LHCN-M2 (cell line): ENCODE measurements around the gene COL5A1. TPM values are rescaled to one million over a fixed set of nuclear protein-coding genes. Genes with fewer than 3 reads are reported as not detected.

Source experiments
- DNase-seq: peaks from one replicate; pipeline ENCODE4 v3.0.0-alpha.2; 2012; ENCODE audit warnings: low read depth
- total RNA-seq: library from RNA; depleted of rRNA; stranded (reverse); fragments of >200 nt; gene quantifications from 2 replicates; pipeline ENCODE4 v1.2.3, GENCODE V29; 2014

COL5A1 gene
- total RNA-seq, 1 experiment from 2014 or later, result 36.4 TPM

DNA sequence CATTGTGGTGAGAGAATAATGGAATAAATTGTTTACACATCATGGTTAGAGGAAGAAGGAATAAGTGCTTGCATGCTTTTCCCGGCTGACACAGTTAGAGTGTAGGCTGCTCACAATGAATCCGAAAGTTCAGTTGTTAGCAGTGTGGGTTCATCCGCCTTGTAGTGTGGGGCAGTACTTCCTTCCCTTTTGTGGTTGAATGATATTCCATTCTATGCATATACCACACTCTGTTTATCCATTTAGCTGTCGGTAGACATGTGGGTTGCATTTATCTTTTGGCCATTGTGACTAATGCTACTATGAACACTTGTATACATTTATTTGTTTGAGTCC is 84.0 kb downstream of the COL5A1 start:
- DNase-seq, result no peak

DNA sequence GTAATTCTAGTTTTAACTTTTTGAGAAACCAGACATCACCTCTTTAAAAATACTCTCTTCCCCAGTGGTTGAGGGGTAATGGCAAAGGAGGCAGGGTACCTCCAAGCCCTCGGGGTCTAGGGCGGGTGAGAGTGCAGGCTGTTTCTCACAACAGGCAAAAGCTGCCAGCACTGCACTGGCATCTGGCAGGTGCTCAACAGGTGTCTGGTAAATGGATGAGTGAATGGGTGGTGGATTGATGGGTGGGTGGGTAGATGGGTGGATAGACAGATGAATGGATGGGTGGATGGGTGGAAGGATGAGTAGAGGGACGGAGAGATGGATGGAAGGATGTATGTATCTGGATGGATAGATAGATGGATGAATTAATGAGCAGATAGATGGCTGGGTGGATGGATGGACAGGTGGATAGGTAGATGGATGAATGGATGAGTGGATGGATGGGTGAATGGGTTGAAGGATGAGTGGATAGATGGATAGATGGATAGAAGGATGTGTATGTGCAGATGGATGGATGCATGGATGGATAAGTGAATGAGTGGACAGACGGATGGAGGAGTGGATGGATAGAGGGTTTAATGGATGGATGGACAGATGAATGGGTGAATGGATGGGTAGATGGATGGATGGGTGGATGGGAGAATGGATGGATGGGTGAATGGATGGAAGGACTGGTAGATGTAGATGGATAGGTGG is 84.6 kb downstream of the COL5A1 start:
- DNase-seq, result no peak

DNA sequence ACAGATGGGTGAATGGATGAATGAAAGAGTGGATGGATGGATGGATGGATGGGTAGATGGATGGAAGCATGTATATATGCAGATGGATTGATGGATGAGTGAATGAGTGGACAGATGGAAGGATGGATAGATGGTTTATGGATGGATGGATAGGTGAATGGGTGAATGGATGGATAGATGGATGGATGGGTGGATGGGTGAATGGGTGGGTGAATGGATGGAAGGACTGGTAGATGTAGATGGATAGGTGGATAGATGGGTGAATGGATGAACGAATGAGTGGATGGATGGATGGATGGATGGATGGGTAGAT is 85.1 kb downstream of the COL5A1 start:
- no peak for DNase-seq

GRCh38 chr9:134728021-134728795 is 86.6 kb downstream of the COL5A1 start:
- DNase-seq, result no peak

GRCh38 chr9:134728801-134729495 is 87.3 kb downstream of the COL5A1 start:
- no peak for DNase-seq

DNA sequence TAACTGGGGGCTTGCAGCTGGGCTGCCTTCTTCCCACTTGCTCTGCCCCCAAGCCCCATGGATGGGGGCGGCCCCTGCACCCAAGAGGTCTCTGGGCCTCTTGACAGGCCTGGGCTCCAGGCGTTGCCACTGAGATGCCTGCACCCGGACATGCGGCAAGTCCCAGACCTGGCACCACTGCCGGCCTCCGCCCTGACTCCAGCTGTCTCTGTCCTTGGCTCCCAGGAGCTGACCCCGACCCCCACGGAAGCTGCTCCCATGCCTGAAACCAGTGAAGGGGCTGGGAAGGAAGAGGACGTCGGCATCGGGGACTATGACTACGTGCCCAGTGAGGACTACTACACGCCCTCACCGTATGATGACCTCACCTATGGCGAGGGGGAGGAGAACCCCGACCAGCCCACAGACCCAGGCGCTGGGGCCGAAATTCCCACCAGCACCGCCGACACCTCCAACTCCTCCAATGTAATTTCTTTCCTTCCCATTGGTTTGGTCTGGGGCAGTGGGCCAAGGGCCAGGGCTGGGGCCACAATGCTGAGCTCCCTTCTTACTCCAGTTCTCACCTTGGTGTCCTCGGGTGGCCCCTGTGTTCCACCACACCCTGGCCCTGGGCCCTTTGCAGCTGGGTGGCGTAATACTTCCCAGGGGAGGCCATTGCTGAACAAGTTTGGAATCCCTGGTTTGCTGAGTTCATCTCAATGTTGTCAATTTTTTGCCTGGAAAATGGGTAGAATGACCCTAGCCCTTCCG is 88.6 kb downstream of the COL5A1 start:
- no peak for DNase-seq

DNA sequence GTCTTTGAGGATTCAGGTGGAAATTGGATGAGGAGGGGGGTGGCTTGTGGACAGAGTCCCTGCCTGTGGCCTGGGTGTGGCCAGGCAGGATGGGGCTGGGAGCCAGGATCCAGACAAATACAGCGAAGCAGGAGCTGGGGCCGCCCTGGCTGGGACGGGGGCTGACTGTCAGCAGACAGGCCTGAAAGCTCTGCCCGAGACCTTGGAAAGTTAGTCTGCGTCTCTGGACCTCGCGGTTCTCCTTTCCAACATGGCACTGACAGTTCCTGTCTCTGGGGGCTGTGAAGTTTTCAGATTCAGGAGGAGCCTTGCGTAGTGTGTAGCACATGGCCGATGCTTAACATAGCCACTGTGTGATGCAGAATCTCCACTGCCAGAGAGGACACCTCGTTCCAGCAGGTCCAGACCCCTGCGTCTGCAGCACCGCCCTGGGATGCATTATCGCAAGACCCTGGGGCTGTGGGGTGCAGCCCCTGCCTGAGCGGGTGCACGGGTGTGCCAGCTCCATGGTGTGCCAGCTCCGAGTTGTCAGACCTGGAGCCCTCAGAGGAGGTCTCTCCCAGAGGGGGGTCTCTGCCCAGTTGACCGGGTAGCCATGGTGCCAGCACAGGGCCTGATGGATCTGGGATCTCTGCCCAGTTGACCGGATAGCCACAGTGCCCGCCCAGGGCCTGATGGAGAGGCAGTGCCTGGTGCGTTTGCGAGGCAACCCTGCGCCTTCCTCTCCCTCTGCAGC is 89.3 kb downstream of the COL5A1 start:
- no peak for DNase-seq

DNA sequence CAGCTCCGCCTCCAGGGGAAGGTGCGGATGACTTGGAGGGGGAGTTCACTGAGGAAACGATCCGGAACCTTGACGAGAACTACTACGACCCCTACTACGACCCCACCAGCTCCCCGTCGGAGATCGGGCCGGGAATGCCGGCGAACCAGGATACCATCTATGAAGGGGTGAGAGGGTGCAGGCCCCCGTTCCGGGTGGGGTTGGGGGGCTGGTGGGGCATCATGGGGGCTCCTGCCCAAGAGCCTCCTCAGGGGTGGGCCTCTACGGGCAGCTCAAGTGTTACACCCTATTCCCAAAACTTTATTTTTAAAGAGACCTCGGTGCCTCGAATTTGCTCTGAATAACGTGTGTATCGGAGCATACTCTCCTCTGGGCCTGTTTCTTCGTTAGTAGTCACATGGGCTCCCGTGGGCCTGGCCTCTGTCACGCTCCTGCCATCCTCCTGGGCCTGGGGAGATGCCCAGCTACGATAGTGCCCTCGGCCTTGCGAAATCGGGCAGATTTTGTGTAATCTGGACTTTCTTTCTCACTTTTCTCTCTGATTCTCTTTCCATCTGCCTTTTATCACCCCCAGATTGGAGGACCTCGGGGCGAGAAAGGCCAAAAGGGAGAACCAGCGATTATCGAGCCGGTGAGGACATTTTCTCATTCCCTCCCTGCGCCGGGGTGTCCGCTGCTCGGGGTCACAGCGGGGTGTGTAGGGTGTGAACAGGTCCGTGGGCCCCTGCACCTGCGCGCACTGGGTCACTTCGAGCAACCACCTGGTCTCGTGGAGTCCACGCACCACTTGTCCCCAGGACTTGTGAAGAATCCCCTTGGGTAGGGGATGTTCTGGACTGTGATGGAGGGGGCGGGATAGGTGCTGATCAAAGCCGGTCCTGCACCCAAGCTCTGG is 90.1 kb downstream of the COL5A1 start:
- DNase-seq, result no peak

- DNase-seq, result no peak
These were observed 90.9 kb downstream of the COL5A1 start for GRCh38 chr9:134732392-134733110.

GRCh38 chr9:134733480-134734232 is 92.1 kb downstream of the COL5A1 start:
- DNase-seq, result no peak

DNA sequence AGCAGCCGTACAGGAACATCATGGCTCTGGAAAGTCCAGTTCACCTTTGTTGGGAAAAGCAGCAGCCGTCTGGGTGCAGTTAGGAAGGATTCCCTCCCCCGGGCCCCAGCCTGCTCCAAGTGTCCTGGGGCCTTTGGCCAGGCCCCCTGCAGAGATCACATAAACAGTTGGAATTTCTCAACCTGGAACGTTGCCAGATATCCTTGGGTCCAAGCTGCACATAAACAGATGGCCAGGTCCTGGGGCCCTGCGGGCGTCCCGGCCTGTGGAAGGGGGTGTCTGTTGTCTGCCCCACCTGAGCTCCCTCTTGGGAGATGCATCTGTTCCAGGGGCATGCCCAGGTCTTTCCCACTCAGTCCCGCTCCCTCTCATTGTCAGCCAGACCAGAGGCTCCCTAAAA is 92.7 kb downstream of the COL5A1 start:
- peak; percentile 81 for DNase-seq

DNA sequence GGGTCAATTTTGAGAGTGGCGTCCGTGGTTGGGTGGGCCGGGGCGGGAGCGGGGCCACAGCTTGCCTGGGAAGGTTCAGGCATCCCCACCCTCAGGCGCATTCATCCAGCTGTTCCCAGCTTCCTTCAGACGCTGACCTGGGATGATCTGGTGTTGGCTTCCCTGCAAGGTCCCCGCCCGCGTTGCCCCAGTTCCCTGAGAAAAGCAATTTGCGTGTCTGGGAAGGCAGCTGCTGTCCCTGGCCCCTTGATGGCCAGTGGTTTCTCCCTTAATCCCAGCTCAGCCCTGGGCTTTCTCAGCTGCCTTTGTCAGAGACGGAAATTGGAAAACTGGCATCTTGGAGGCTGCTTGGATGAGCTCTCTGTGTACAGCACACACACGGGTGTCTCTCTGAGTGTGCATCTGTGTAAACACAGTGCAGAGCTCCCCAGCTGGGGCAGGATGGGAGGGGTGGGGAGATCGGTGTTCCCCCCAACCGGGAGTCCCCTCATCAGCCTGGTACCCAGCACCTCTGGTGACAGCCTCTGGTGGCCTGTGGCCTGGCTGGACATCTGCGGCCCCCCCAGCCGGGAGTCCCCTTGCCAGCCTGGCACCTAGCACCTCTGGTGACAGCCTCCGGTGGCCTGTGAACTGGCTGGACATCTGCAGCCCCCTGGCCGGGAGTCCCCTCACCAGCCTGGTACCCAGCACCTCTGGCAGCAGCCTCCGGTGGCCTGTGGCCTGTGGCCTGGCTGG is 94.0 kb downstream of the COL5A1 start:
- DNase-seq, result peak; percentile 97

- no peak for DNase-seq
These were observed 95.3 kb downstream of the COL5A1 start for GRCh38 chr9:134736791-134737497.

DNA sequence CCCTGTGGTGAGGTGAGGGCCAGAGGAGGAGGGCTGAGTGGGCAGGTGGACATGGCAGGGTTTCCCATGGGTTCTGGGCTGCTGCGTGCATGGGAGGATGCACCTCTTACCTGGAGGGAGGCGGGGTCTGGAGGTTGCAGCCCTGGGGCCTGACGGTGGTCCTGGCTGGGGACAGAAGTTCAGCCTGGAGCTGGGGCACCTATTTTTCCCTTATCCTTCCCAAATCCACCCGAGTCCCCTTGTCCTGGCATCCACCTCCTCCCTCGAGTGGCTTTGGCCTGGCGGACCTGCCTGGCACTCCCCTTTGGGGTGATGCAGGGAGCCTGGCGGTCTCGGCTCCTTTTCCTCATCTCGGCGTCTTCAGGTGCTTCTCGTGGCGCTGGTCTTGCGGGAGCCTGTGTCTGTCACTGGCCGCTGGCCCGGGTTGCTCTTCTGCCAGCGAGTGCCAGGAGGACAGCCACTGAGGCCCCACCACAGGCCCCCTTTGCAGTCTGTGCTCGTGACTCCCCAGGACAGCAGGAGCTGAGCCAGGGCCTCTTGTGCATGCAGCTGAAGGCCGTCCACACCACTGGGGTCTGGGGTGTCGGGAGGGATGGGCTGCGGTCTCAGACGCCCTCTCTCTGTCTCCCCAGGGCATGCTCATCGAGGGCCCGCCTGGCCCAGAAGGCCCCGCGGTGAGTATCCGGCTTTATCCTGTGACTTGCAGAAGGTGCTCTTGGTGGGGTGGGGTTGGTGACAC is 96.4 kb downstream of the COL5A1 start:
- DNase-seq, result no peak

GRCh38 chr9:134738869-134739659 is 97.5 kb downstream of the COL5A1 start:
- peak; percentile 77 for DNase-seq

- DNase-seq, result no peak
These were observed 98.0 kb downstream of the COL5A1 start for GRCh38 chr9:134739660-134739968.
